NCI-H2227 treated with DMSO at 0.1 percent for 48 hours (cell line): Measurements from ENCODE around the gene PELI2.

Experiments used
- DNase-seq: peaks from one replicate; lab custom pipeline; 2025; lab: John Stamatoyannopoulos, UW

PELI2 gene

DNA sequence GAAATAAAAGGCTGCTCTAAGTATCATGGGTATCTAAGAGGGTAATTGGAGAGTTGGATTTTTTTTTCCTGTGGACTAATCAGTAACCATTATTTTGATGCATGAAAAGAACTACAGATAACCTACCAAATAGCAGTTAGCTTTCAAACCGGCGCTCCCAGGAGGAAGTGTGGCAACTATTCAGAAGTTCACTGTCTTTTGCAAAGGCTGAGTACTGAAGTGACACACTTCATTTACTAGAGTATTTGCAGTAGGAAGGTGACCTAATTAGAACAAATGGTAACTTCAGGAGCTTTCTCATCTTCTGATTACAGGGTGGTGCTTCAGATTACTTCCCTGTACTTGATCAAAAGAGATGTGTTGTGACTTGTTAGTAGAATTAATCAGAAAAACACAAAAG is 87.7 kb downstream of the PELI2 start:
- no peak for DNase-seq

DNA sequence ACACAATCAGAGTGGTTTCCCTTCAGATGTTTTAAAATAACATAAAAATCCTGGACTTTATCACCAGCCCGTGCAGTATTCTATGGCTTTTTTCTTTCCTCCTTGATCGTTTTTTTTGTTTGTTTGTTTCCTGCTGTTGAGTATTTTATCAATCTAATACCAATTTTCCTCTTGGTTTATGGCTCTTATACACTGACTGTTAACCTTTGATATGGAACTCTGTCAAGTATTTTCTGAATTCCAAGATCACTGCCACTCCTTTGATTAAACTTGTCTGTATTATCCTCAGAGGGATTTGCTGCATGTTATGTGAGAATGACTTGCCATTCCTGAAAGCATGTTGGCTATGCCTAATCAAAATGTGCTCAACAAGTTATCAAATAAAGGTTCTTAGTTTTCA is 88.4 kb downstream of the PELI2 start:
- DNase-seq = no peak

GRCh38 chr14:56207626-56208292 is 89.5 kb downstream of the PELI2 start:
- DNase-seq = no peak

- no peak for DNase-seq
Measured at GRCh38 chr14:56208520-56208919, 90.3 kb downstream of the PELI2 start.

DNA sequence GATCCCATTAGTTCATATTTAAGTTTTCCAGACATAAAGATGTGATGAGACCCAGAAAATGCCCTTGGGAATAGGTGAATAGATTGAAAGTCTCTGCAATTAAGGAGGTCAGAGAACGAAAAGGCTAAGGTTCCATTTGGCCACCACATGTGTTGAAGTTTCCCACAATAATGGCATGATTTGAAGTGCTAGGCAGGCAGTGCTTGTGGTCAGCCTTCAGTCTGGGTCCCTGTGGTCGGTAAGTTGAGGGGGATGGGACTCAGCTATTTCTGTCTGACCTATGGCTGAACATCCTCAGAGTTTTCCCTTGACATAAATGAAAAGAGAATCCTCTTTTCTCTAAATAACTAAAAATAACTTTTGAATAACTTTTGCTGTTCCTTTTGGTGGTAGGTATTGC is 92.4 kb downstream of the PELI2 start:
- DNase-seq = no peak

DNA sequence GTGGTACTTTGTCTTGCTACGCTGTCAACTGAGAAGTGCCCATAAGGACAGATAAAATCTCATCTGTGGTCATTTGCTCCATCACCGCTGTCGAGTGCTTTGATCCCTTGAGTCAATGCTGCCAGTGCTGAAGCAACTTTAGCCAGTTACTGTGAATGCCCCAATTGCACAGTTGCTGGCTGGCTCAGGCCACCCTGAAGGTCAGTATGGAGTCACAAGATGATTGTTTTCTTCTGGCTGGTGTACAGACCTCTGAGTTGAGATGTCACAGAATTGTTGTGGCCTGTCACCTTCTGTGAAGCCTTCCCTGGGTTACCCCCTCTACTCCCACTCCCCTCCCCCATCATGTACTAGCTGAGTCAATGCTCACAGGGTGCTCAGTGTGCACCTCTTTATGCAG is 92.9 kb downstream of the PELI2 start:
- DNase-seq = no peak

DNA sequence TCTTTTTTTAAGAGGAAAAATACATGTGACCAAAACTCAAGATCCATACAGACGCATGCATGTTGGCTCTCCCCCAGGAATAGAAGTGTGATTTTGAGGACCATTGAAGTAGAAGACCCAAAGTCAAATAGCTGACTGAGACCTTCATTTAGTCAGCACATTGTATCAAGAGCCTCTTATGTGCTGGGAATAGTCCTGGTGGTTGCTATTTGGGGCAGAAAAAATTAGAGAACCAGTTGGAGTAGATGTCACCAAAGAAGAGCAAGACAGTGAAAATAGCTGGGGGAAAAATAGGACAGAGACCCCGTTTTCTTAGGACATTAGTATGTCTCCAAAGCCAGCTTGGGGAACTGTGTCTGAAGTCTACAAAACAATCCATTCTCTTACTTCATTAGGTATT is 93.6 kb downstream of the PELI2 start:
- DNase-seq = no peak

- DNase-seq = no peak
Measured at GRCh38 chr14:56212521-56212920, 94.3 kb downstream of the PELI2 start.

- no peak for DNase-seq
Measured at GRCh38 chr14:56213306-56213705, 95.1 kb downstream of the PELI2 start.

- DNase-seq = no peak
Measured at GRCh38 chr14:56215180-56215579, 97.0 kb downstream of the PELI2 start.

- DNase-seq = no peak
Measured at GRCh38 chr14:56216626-56217379, 98.6 kb downstream of the PELI2 start.

DNA sequence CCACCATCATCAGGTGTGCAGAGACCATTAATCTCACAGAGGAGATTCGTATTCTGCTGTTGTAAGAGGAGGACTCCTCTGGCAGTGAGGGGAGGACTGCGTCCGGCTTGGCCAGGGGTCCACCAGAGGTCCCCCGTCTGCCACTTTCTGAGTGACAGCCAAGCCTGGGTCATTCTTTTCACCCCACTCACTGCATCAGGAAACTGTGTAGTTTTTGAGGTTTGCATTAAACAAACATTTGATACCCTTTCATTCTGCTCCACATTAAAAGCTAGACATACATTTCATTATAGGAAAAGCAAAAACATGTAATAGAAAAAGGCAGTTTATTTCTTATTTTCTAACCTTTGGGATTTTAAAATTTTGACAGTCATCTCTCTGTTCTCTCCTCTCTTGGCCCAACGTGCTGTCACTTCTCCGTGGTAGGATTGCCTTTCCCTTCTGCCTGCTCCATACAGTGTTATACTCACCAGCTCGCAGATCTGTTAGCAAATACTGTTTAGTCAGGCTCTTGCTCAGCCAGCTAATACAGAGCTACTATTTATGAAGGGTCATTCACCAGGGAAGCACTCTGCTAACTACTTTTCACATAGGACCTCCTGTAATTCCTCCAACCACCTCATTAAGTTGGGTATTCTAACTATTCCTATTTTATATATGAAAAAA is 99.3 kb downstream of the PELI2 start:
- no peak for DNase-seq

DNA sequence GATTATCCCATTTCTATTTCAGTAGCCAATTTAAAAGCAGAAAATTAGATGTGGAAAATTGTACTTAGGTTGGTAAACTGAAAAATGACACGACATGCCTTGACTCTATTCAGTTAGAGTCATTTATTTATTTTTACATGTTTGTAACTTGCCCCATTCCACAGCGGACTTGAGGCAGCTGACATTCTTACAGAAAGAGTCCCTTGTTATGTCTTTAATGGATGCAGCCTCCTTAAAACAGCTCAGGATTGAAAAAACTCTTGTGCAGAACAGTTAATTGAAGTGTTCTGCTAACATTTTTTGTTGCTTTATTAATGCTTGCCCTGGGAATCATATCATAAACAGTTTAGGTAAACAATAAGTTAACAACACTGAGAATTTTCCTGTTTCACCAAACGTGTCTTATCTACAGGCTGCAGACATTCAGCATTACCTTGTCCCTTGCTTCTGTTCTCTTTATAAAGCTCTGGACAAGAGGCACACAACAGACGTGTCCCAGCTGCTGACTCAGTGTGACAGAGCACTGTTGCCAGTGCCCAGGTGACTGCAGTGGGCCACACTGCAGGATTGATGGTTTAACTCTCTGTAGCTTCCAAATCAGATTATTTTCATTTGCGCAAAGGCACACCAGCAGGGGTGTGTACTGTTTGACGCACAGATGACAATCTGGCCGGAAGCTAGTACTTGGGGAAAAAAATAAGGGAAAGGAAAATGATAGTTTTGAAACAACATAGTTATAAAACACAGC is 101.6 kb downstream of the PELI2 start:
- no peak for DNase-seq

DNA sequence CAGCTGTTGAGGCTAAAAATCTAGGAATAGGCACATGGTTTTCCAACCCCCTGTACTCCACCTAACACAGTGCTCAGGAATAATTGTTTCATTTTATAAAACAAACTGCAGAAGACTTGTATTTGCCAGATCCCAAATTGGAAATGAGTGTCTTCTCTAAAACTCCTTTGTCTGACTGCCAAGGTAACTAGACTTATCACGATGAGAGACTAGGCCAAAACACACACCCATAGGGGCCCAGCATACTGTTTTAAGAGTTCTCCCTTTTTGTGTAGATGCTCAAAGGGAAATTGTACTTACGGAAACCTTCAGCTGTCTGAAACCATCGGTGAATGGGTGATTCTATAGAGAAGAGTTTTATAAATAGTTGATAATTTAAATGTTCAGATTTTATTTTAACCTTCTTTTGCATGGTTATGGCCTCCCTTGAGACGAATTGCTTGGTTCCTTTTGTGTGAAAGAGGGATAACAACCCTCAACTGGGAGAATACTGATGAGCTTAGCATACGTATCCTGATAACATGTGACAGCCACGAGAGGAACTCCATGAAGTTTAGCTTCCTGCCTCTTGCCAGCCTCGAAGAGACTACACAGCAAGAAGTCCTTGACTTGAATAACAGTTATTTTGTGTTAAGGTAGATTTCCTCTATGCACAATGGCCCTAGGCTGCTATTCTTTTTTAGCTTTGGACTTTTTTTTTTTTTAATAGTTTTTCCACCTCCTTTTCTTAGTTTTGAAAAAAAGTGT is 103.3 kb downstream of the PELI2 start:
- DNase-seq = no peak

- DNase-seq = no peak
Measured at GRCh38 chr14:56224229-56224628, 106.0 kb downstream of the PELI2 start.

GRCh38 chr14:56224691-56225681 is 106.8 kb downstream of the PELI2 start:
- DNase-seq = no peak

DNA sequence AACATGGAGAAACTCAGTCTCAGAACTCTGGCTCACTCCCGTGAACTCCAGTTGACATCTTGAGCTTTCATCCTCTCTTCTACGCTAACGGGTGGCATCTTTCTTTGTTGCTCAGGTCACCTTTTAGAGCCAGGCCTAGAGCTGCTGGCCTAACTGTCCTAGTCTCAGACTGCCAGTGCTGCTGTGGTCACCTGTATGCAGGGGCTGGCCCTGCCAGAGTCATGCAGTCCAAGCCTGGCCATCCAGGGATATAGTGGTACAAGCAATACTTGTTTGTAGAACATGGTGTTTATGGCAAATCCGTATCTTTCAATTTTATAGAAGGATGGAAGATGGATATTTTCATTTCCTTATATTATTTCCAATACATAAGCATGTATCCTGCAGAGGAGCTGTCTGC is 117.2 kb downstream of the PELI2 start:
- no peak for DNase-seq

DNA sequence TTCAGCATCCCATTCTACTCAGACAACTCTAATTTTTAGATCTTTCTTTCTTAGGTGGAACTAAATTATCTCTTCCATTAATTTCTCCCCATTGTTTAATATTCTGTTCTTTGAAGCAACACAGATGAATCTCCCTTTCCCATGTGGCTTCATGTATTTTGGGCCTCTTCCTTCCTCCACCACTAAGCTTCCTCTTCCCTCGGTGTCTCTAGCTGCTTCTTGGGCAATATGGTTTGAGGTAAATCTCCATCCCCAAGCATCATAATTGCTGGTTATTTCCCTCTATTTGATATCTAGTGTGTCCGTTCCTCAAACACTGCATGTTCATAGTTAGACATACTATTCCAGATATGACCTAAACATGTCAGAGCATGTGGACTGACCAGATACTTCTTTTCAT is 119.2 kb downstream of the PELI2 start:
- no peak for DNase-seq

GRCh38 chr14:56241461-56241860 is 123.2 kb downstream of the PELI2 start:
- DNase-seq = no peak

- DNase-seq = no peak
Measured at GRCh38 chr14:56243110-56243509, 124.9 kb downstream of the PELI2 start.
